BLaER1 (cell line): ENCODE results near the gene RNU6-7.
A peak's percentile ranks its signal among the peaks of the same experiment; 100 is the strongest.

Source experiments
- H3K27ac ChIP-seq: shearing (Covaris generic); formaldehyde crosslinking; 2 replicates; pipeline ENCODE4 v1.8.1; 2022
- H3K27me3 ChIP-seq: shearing (Covaris generic); formaldehyde crosslinking; 2 replicates; pipeline ENCODE4 v1.8.1; 2022
- H3K36me3 ChIP-seq: shearing (Covaris generic); formaldehyde crosslinking; 2 replicates; pipeline ENCODE4 v1.8.1; 2022
- H3K4me1 ChIP-seq: shearing (Covaris generic); formaldehyde crosslinking; 2 replicates; pipeline ENCODE4 v1.8.1; 2022
- H3K4me2 ChIP-seq: shearing (Covaris generic); formaldehyde crosslinking; 2 replicates; pipeline ENCODE4 v1.8.1; 2022
- H3K4me3 ChIP-seq: shearing (Covaris generic); formaldehyde crosslinking; 2 replicates; pipeline ENCODE4 v1.8.1; 2022
- H3K9ac ChIP-seq: shearing (Covaris generic); formaldehyde crosslinking; 2 replicates; pipeline ENCODE4 v1.8.1; 2022
- H3K9me3 ChIP-seq: shearing (Covaris generic); formaldehyde crosslinking; 2 replicates; pipeline ENCODE4 v1.8.1; 2022
- H4K20me1 ChIP-seq: shearing (Covaris generic); formaldehyde crosslinking; 2 replicates; pipeline ENCODE4 v1.8.1; 2022
- Cebpa-rat ChIP-seq: shearing (Covaris generic); IDR thresholded peaks from 2 replicates; pipeline ENCODE4 v1.8.1; 2022

Gene RNU6-7

DNA sequence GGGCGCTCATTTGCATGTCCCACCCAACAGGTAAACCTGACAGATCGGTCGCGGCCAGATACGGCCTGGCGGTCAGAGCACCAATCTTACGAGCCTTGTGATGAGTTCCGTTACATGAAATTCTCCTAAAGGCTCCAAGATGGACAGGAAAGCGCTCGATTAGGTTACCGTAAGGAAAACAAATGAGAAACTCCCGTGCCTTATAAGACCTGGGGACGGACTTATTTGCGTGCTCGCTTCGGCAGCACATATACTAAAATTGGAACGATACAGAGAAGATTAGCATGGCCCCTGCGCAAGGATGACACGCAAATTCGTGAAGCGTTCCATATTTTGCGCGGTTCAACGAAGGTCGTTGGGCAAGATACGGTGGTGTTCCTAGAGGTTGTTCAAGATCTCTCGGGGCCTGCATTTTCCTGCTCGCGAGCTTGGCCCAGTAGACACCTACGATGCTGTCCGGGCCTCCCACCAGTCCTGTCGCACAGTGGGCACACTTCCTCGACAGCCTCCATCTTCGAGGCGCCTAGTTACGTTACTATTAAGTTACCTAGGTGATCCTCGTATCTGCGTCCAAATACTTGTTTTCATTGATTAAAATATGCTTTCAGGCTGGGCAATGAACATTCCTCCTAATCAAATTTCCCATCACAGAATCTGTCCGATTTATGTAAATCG lies at the start of gene RNU6-7:
TSS of gene RNU6-7 (plus strand) at position 230 of the 675 bp plus-strand sequence.
- H3K27ac ChIP-seq: peak within 1 kb of the TSS; percentile 95; the same call in 1 of the 2 replicates

DNA sequence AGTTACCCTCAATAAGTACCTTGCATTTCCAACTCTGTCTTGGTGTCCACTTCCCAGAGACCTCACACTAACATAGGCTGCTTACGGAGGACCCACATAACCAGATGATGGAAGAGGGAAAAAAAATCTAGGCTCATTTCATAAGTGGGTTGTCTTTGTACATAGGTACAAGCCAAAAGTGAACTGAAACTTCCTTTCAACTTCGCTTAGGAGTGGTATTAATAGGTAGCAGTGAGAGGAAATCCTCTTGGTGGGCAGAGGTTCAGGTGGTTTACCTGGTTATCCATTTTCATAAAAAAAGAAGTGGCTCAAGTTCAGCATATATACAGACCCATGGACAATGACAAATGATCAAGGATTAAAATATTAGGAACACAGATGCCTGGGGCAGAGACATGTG lies 35.8 kb upstream of the RNU6-7 start:
- Histone ChIP-seq H3K9ac (no peak overlapping the region), H3K27me3 (no peaks in the 10 kb centered on the region), H3K36me3 (no peaks in the 10 kb centered on the region), H3K9me3 (no peaks in the 10 kb centered on the region), H3K27ac (no peak overlapping the region), H3K4me3 (no peak overlapping the region), H4K20me1 (no peaks in the 10 kb centered on the region), H3K4me2 (no peak overlapping the region), H3K4me1 (no peaks in the 10 kb centered on the region)
- TF ChIP-seq Cebpa-rat: no peak

More for the DNA sequence above, at the start of gene RNU6-7:
- H3K9ac ChIP-seq: peak within 1 kb of the TSS; percentile 94
- peak within 1 kb of the TSS; percentile 89 for H3K4me2 ChIP-seq
- no peaks in the 10 kb centered on the region for H3K9me3 ChIP-seq
- H3K4me3 ChIP-seq: peak within 1 kb of the TSS; percentile 80
- H3K4me1 ChIP-seq: peaks cover 22% of the 10 kb centered on the region
- no peaks in the 10 kb centered on the region for H4K20me1 ChIP-seq
- no peaks in the 10 kb centered on the region for H3K27me3 ChIP-seq
- no peaks in the 10 kb centered on the region for H3K36me3 ChIP-seq
- TF ChIP-seq Cebpa-rat: no peak

DNA sequence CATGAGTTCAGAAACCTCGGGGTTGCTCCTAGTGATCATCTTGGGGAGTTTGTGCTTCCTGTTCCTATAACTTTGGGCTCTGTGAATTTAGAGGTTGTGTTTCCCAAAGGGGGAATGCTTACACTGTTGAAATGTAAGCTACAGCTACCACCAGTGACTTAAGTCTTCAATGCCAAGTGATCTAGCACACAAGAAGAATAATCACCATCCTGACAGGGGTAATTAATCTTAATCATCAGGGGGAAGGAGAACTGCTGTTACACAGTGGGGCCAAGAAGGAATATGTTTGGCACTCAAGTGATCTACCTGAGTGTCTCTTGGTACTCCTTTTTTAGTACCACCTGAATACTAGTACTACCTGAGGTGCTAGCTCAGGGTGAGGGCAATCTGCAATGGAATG lies 34.9 kb upstream of the RNU6-7 start:
- Histone ChIP-seq H3K4me2 (no peak overlapping the region), H4K20me1 (no peaks in the 10 kb centered on the region), H3K4me3 (no peak overlapping the region), H3K9ac (no peak overlapping the region), H3K27ac (no peak overlapping the region), H3K4me1 (no peaks in the 10 kb centered on the region), H3K27me3 (no peaks in the 10 kb centered on the region), H3K36me3 (no peaks in the 10 kb centered on the region), H3K9me3 (no peaks in the 10 kb centered on the region)
- no peak for TF ChIP-seq Cebpa-rat

DNA sequence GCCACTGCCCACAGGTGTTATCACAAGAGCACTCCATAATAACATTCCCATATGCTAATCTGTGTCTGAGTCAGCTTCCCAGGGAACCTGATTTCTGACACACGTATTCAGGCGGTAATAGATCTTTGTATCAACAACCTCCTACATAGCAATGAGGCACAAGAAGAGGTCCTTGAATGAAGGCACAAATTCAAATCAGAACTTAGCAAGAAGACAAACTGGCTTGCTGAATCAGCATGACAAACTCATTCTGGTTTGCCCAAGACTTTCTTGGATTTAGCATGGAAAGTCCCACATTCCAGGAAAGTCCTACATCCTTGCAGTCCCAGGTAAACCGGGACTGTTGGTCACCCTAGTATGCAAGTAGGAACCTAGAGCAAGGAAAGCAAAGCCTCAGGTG lies 33.9 kb upstream of the RNU6-7 start:
- no peak overlapping the region for H3K4me2 ChIP-seq
- H3K4me3 ChIP-seq: no peak overlapping the region
- no peaks in the 10 kb centered on the region for H3K4me1 ChIP-seq
- no peaks in the 10 kb centered on the region for H3K9me3 ChIP-seq
- H3K27me3 ChIP-seq: no peaks in the 10 kb centered on the region
- TF ChIP-seq Cebpa-rat: no peak
- no peaks in the 10 kb centered on the region for H3K36me3 ChIP-seq
- H3K27ac ChIP-seq: no peak overlapping the region
- H3K9ac ChIP-seq: no peak overlapping the region
- no peaks in the 10 kb centered on the region for H4K20me1 ChIP-seq

DNA sequence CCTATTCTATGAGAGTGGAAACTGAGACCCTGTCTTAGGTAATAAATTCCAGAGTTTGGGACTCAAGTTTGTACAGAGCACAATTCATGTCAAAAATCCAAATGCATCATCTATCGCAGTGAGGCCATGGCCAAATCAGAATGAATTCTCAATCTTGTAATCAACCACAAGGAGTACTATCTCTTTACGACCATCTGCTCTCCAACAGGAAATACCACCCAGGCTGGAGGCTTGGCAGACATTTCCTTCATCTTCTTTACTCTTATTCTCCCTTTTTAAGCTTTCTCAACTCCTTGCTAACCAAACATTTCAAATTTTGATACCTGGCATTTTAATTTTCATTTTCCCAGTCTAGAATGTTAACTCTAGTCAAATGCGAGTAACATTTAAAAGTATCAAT lies 32.7 kb upstream of the RNU6-7 start:
- no peak overlapping the region for H3K27ac ChIP-seq

DNA sequence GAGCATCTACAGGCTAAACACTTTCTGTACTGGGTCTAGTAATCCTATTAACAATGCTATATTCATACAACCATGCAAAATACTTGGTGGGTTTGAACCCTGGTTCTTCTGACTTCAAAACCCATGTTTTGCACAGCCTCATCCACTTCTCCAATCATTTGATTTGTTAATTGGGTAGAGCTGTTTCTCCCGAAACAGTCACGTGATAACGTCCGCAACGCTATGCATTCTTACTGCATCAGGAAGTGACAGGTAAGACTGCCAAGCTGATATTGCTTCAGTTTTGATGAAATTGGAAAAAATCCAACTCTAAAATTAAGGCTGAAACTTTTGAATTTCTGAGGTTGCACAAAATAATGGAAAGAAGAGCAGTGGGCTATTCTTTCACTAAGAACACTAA lies 30.4 kb upstream of the RNU6-7 start:
- Histone ChIP-seq H3K9ac (no peak overlapping the region), H3K9me3 (no peaks in the 10 kb centered on the region), H3K27me3 (no peaks in the 10 kb centered on the region), H3K4me2 (no peak overlapping the region), H3K4me3 (no peak overlapping the region), H4K20me1 (no peaks in the 10 kb centered on the region), H3K27ac (no peak overlapping the region), H3K36me3 (no peaks in the 10 kb centered on the region), H3K4me1 (no peaks in the 10 kb centered on the region)
- TF ChIP-seq Cebpa-rat: no peak

More for the DNA sequence above, 32.7 kb upstream of the RNU6-7 start:
- Histone ChIP-seq H4K20me1 (no peaks in the 10 kb centered on the region), H3K4me1 (no peaks in the 10 kb centered on the region), H3K9me3 (no peaks in the 10 kb centered on the region), H3K27me3 (no peaks in the 10 kb centered on the region), H3K4me2 (no peak overlapping the region), H3K9ac (no peak overlapping the region), H3K4me3 (no peak overlapping the region), H3K36me3 (no peaks in the 10 kb centered on the region)
- no peak for TF ChIP-seq Cebpa-rat

DNA sequence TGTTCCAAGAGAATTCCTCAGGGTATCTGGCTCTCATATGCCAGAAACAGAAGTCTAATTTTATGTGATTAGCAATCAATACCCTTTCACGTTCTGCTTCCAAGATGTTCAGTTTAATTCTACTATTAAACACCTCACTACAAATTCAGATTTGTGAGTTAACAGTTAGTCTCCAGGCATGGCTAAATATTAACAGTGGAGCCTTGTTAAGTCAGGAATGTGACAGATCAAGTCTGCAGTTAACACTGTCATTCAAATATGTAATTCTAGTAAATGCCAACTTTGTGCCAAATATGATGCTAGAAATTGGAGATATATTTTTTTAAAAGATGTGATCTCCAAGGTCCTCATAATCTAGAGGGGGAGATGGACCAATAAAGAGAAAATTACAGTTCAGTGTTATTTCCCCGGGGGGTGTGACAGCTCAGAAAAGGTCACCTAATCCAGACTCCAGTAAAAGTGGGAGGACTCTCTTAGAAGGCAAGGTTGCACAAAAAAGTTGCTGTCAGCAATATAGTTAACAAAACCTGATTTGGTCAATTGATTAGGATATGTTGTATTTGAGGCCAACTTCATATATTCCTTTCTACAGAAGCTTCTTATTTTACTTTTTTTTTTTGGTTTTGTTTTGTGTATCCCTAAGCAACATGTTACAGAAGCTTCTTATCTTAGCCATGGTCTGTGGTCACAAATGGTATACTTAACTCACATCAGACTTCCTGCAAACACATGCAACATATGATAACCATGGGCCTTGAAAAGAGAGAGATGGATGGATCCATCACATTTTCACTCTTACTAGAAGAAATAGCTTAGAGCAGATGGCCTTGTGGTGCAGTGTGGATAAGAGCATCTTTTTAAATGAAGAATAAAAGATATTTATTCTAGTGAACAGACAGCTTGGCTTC lies 18.4 kb upstream of the RNU6-7 start:
- Histone ChIP-seq H3K4me3 (no peak overlapping the region), H3K27me3 (no peaks in the 10 kb centered on the region), H3K9ac (no peak overlapping the region), H3K9me3 (peaks cover 31% of the 10 kb centered on the region), H3K4me2 (no peak overlapping the region), H4K20me1 (no peaks in the 10 kb centered on the region), H3K27ac (no peak overlapping the region), H3K4me1 (no peaks in the 10 kb centered on the region), H3K36me3 (no peaks in the 10 kb centered on the region)
- no peak for TF ChIP-seq Cebpa-rat

DNA sequence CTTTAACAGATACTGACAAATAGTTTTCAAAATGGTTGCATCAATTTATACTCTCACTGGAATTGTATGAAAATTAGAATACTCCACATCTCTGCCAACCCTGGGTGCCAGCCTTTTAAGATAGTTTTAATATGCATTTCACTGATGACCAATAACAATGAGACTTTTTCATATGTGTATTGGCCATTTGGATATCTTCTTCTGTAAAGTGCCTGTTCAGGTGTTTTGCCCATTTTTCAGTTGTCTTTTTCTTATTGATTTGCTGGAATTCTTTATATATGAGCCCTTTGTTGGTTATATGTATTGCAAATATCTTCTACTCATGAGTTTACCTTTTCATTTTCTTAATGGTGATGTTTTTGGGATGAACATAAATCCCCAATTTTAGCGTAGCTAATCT lies 16.7 kb upstream of the RNU6-7 start:
- TF ChIP-seq Cebpa-rat: no peak

DNA sequence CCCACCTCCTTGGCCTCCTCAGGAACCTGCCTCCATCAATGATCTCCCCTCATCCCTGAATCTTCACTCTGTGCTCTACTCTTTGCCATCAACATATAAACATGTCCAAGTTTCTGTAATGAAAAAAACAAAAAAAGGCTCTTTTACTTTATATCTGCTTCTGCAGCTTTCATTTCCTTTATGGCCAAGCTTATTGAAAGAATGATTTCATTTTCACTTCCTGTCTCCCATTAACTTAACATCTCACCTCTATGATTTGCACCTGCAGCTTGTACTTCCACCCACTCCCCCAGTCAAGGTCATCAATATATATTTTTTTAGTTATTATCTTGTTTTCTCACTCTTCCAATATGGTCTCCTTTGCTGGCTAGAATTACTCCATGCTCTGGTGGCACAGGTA lies 15.6 kb upstream of the RNU6-7 start:
- no peaks in the 10 kb centered on the region for H3K27me3 ChIP-seq
- peaks cover 19% of the 10 kb centered on the region for H3K9me3 ChIP-seq
- no peaks in the 10 kb centered on the region for H3K36me3 ChIP-seq
- TF ChIP-seq Cebpa-rat: no peak
- H3K4me1 ChIP-seq: no peaks in the 10 kb centered on the region
- H3K4me3 ChIP-seq: no peak overlapping the region
- H3K4me2 ChIP-seq: no peak overlapping the region
- H4K20me1 ChIP-seq: no peaks in the 10 kb centered on the region
- H3K27ac ChIP-seq: no peak overlapping the region
- H3K9ac ChIP-seq: no peak overlapping the region

More for the DNA sequence above, 16.7 kb upstream of the RNU6-7 start:
- Histone ChIP-seq H3K4me1 (no peaks in the 10 kb centered on the region), H3K36me3 (no peaks in the 10 kb centered on the region), H3K9me3 (peaks cover 19% of the 10 kb centered on the region), H3K9ac (no peak overlapping the region), H3K4me2 (no peak overlapping the region), H3K4me3 (no peak overlapping the region), H3K27ac (no peak overlapping the region), H4K20me1 (no peaks in the 10 kb centered on the region), H3K27me3 (no peaks in the 10 kb centered on the region)

DNA sequence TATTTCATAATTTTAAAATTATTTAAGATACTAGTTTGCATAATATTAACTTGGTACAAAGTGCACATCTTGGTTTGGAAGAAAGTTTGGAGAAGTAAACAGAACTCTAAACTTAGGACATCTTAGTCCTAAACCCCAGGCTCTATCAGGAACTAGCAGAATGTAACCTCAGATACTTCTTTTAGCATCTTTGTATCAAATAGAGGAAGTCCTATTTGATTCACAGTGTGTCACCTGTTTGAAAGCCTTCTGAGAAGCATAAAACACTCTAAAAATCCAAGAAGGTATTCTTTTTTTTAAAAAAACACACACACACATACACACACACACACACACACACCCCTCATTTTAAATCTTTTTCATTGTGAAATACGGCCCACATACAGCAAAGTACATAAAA lies 12.0 kb upstream of the RNU6-7 start:
- no peaks in the 10 kb centered on the region for H3K4me1 ChIP-seq
- no peak overlapping the region for H3K4me2 ChIP-seq
- H3K9me3 ChIP-seq: peaks cover 15% of the 10 kb centered on the region
- no peak overlapping the region for H3K4me3 ChIP-seq
- no peak for TF ChIP-seq Cebpa-rat
- H4K20me1 ChIP-seq: no peaks in the 10 kb centered on the region
- H3K9ac ChIP-seq: no peak overlapping the region
- no peak overlapping the region for H3K27ac ChIP-seq
- H3K27me3 ChIP-seq: no peaks in the 10 kb centered on the region
- no peaks in the 10 kb centered on the region for H3K36me3 ChIP-seq
